Cardiac fibroblast (primary cell): ENCODE results near the gene MMP14.

Experiments
- DNase-seq, 2 donors: peaks; one replicate each; pipeline versions ENCODE4 v3.0.0 to v3.0.0-alpha.2; 2010; ENCODE audit warnings: low read depth in 2 of 2
- H3K4me3 ChIP-seq, 2 donors: replicated peaks in 1 of 2; 1 replicate in 1 of 2; 2 replicates in 1 of 2; pipeline ENCODE4 v1.5.1; 2011; ENCODE audit warnings: low read depth in 2 of 2, low read length in 2 of 2, mild to moderate bottlenecking in 2 of 2, moderate library complexity in 1 of 2
- TF ChIP-seq, protein P1 (sequence below): IDR thresholded peaks from one replicate; pipeline ENCODE4 v1.5.1; 2011; ENCODE audit warnings: low read depth, mild to moderate bottlenecking, low read length, inconsistent platforms

The MMP14 gene

GRCh38 chr14:22796087-22796707, 40.2 kb upstream of the MMP14 start:
- no peak overlapping the region for H3K4me3 ChIP-seq
- no peak for DNase-seq

GRCh38 chr14:22797017-22797917, 39.1 kb upstream of the MMP14 start:
- TF ChIP-seq, protein P1, sequence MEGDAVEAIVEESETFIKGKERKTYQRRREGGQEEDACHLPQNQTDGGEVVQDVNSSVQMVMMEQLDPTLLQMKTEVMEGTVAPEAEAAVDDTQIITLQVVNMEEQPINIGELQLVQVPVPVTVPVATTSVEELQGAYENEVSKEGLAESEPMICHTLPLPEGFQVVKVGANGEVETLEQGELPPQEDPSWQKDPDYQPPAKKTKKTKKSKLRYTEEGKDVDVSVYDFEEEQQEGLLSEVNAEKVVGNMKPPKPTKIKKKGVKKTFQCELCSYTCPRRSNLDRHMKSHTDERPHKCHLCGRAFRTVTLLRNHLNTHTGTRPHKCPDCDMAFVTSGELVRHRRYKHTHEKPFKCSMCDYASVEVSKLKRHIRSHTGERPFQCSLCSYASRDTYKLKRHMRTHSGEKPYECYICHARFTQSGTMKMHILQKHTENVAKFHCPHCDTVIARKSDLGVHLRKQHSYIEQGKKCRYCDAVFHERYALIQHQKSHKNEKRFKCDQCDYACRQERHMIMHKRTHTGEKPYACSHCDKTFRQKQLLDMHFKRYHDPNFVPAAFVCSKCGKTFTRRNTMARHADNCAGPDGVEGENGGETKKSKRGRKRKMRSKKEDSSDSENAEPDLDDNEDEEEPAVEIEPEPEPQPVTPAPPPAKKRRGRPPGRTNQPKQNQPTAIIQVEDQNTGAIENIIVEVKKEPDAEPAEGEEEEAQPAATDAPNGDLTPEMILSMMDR, result no peak
- DNase-seq, result no peak
- no peak overlapping the region for H3K4me3 ChIP-seq

More at GRCh38 chr14:22796087-22796707, 40.2 kb upstream of the MMP14 start:
- TF ChIP-seq, protein P1, result no peak

- TF ChIP-seq, protein P1, result no peak
Observed at GRCh38 chr14:22798528-22798927, 37.9 kb upstream of the MMP14 start.

GRCh38 chr14:22800346-22800745, 36.0 kb upstream of the MMP14 start:
- DNase-seq, result no peak
- H3K4me3 ChIP-seq, result no peak overlapping the region
- TF ChIP-seq, protein P1, result no peak

More at GRCh38 chr14:22798528-22798927, 37.9 kb upstream of the MMP14 start:
- peak; percentile 11 to 24 for DNase-seq
- H3K4me3 ChIP-seq, result no peak overlapping the region

DNA sequence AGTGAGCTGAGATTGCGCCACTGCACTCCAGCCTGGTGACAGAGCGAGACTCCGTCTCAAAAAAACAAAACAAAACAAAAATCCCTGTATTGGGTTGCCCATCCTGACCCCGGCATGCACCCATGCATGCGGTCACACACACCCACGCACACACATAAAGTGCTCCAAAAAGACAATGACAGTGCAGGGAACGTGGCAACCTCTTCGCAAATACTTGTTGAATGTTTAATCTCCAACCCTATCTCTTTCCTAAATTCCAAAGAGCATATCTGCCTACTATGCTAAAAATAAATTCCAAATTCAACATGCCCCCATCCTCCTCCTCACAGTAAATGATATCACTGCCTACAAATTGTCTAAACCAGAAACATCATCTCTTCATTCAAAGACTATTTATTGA, 34.7 kb upstream of the MMP14 start:
- DNase-seq, result no peak
- no peak overlapping the region for H3K4me3 ChIP-seq
- TF ChIP-seq, protein P1, result no peak

- TF ChIP-seq, protein P1, result no peak
Observed at GRCh38 chr14:22802860-22803686, 33.3 kb upstream of the MMP14 start.

More at GRCh38 chr14:22802860-22803686, 33.3 kb upstream of the MMP14 start:
- no peak overlapping the region for H3K4me3 ChIP-seq
- no peak for DNase-seq
